ENCODE measurements around the gene PEDS1. TPM values are rescaled to one million over a fixed set of nuclear protein-coding genes. Genes with fewer than 3 reads are reported as not detected.

The PEDS1 gene
- total and polyA plus RNA-seq, 4 donors, result 4.8 to 19.3 (median 8.6) TPM

DNA sequence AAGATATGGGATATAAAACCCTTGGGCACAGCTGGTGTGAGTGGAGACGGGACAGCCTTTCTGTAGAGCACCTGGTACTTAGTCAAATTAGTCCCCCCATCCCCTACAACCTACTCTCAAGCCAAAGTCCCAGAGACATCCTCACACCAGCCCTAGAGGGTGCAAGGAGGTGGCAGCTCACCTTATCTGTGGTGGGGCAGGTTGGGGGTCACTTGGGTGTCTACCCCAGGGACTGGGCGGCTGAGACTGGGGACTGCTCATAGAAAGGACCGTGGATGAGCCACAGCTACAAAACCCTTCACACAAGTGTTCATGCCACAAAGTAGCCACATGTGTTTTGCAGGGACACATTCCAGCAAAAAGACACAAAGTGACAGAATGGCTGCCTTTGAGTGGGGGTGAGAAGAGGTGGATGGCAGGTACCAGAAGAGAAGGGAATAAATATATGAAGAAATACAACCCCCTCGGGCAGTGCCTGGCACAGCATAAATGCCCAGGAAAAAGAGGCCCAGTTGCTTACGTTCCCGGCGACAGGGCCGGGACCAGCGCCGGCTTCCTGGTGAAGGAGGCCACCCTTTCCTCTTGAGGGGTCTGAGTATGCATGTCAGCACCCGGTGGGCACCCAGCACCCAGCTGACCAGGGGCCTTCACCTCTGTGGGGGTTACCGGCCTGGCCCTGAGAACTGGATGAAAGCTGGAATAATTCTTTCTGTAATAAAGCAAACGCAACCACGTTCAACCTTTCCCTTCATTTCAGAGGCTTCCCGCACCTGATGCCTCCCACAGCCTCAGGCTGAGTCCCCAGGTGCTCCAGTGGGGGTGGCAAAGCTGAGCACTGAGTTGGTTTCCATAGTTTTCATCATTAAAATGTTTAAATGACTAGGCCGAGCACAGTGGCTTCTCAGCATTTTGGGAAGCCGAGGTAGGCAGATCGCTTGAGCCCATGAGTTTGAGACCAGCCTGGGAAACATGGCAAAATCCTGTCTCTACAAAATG lies 22.7 kb upstream of the PEDS1 start (continued):
- TF ChIP-seq FOXA2 (IDR thresholded peaks at IDR 0.05) (no peak), ATF3 (IDR thresholded peaks at IDR 0.05) (no peak), GABPA (IDR thresholded peaks at IDR 0.05 in 1 of 2, conservative IDR thresholded peaks at IDR 0.05 in 1 of 2) (no peak), TAF1 (conservative IDR thresholded peaks at IDR 0.05) (no peak), RXRA (IDR thresholded peaks at IDR 0.05) (no peak)

GRCh38 chr20:50174456-50174855 lies 20.9 kb upstream of the PEDS1 start:
- Histone ChIP-seq H3K27ac (ENCODE audit: low read depth in 1 of 2, low read length in 2 of 2) (no peak overlapping the region), H3K9me3 (ENCODE audit: control insufficient read depth in 4 of 4, low read length in 3 of 4) (no peaks in the 10 kb centered on the region), H3K36me3 (ENCODE audit: control insufficient read depth in 4 of 4, insufficient read depth in 3 of 4, low read depth in 1 of 4, low read length in 3 of 4) (no peaks in the 10 kb centered on the region), H3K9ac (ENCODE audit: low read depth in 1 of 2, low read length in 2 of 2) (no peak overlapping the region), H3K27me3 (ENCODE audit: control insufficient read depth in 4 of 4, insufficient read depth in 4 of 4, low read length in 3 of 4) (no peaks in the 10 kb centered on the region), H3K4me3 (ENCODE audit: low read depth in 1 of 3, low read length in 3 of 3) (no peak overlapping the region), H3K4me1 (ENCODE audit: control insufficient read depth in 4 of 4, insufficient read depth in 4 of 4, low read length in 3 of 4) (peaks cover 6 to 18% (median 12%) of the 10 kb centered on the region in 4 donors)
- no peak for DNase-seq (ENCODE audit: low spot score)
- 83% methylated on average over 5 of the region's 5 CpGs for WGBS
- TF ChIP-seq EGR1 (IDR thresholded peaks at IDR 0.05; ENCODE audit: low read depth in 2 of 2) (no peak), YY1 (IDR thresholded peaks at IDR 0.05) (no peak), REST (IDR thresholded peaks at IDR 0.05) (no peak), RAD21 (IDR thresholded peaks at IDR 0.05) (no peak)

GRCh38 chr20:50172347-50173013 lies 19.0 kb upstream of the PEDS1 start:
- Histone ChIP-seq H3K36me3 (ENCODE audit: control insufficient read depth in 4 of 4, insufficient read depth in 3 of 4, low read depth in 1 of 4, low read length in 3 of 4) (no peaks in the 10 kb centered on the region), H3K9me3 (ENCODE audit: control insufficient read depth in 4 of 4, low read length in 3 of 4) (no peaks in the 10 kb centered on the region), H3K27ac (ENCODE audit: low read depth in 1 of 2, low read length in 2 of 2) (peak overlapping the region; percentile 91 to 92), H3K9ac (ENCODE audit: low read depth in 1 of 2, low read length in 2 of 2) (peak overlapping the region; percentile 78 to 86), H3K4me3 (ENCODE audit: low read depth in 1 of 3, low read length in 3 of 3) (peak overlapping the region; percentile 47 to 96 (median 63)), H3K27me3 (ENCODE audit: control insufficient read depth in 4 of 4, insufficient read depth in 4 of 4, low read length in 3 of 4) (no peaks in the 10 kb centered on the region), H3K4me1 (ENCODE audit: control insufficient read depth in 4 of 4, insufficient read depth in 4 of 4, low read length in 3 of 4) (peaks cover 6 to 18% (median 11%) of the 10 kb centered on the region in 4 donors)
- DNase-seq (ENCODE audit: low spot score), result peak; percentile 77
- 4% methylated on average over 36 of the region's 36 CpGs for WGBS
- peak; percentile 60 to 76 for TF ChIP-seq RXRA (IDR thresholded peaks at IDR 0.05)
- TF ChIP-seq ATF3 (IDR thresholded peaks at IDR 0.05), result no peak
- TF ChIP-seq JUND (IDR thresholded peaks at IDR 0.05), result no peak
- peak in 1 of 2 donors; percentile 36 for TF ChIP-seq RAD21 (IDR thresholded peaks at IDR 0.05)
- peak; percentile 49 for TF ChIP-seq NR2F2 (IDR thresholded peaks at IDR 0.05)
- TF ChIP-seq, protein P1, sequence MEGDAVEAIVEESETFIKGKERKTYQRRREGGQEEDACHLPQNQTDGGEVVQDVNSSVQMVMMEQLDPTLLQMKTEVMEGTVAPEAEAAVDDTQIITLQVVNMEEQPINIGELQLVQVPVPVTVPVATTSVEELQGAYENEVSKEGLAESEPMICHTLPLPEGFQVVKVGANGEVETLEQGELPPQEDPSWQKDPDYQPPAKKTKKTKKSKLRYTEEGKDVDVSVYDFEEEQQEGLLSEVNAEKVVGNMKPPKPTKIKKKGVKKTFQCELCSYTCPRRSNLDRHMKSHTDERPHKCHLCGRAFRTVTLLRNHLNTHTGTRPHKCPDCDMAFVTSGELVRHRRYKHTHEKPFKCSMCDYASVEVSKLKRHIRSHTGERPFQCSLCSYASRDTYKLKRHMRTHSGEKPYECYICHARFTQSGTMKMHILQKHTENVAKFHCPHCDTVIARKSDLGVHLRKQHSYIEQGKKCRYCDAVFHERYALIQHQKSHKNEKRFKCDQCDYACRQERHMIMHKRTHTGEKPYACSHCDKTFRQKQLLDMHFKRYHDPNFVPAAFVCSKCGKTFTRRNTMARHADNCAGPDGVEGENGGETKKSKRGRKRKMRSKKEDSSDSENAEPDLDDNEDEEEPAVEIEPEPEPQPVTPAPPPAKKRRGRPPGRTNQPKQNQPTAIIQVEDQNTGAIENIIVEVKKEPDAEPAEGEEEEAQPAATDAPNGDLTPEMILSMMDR (IDR thresholded peaks at IDR 0.05; ENCODE audit: low read depth, low read length, missing input control), result no peak
- TF ChIP-seq FOXA2 (IDR thresholded peaks at IDR 0.05), result no peak
- peak; percentile 21 for TF ChIP-seq YY1 (IDR thresholded peaks at IDR 0.05)
- no peak for TF ChIP-seq HNF4G (IDR thresholded peaks at IDR 0.05)
- TF ChIP-seq HNF4A (conservative IDR thresholded peaks at IDR 0.05), result peak in 1 of 2 donors; percentile 52
- no peak for TF ChIP-seq GABPA (IDR thresholded peaks at IDR 0.05 in 1 of 2, conservative IDR thresholded peaks at IDR 0.05 in 1 of 2)
- TF ChIP-seq, protein P2, sequence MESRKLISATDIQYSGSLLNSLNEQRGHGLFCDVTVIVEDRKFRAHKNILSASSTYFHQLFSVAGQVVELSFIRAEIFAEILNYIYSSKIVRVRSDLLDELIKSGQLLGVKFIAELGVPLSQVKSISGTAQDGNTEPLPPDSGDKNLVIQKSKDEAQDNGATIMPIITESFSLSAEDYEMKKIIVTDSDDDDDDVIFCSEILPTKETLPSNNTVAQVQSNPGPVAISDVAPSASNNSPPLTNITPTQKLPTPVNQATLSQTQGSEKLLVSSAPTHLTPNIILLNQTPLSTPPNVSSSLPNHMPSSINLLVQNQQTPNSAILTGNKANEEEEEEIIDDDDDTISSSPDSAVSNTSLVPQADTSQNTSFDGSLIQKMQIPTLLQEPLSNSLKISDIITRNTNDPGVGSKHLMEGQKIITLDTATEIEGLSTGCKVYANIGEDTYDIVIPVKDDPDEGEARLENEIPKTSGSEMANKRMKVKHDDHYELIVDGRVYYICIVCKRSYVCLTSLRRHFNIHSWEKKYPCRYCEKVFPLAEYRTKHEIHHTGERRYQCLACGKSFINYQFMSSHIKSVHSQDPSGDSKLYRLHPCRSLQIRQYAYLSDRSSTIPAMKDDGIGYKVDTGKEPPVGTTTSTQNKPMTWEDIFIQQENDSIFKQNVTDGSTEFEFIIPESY (IDR thresholded peaks at IDR 0.05), result no peak
- TF ChIP-seq TAF1 (conservative IDR thresholded peaks at IDR 0.05), result peak; percentile 47
- peak; percentile 76 for TF ChIP-seq SP1 (IDR thresholded peaks at IDR 0.05)
